NB4 (cell line): ENCODE measurements around the gene DMKN.

Experiments used
- DNase-seq: peaks from one replicate; pipeline ENCODE4 v3.0.0; 2010; ENCODE audit warnings: low read depth
- H3K4me3 ChIP-seq: one replicate; pipeline ENCODE4 v1.5.1; 2011; ENCODE audit warnings: mild to moderate bottlenecking, low read depth, low read length, moderate library complexity
- CTCF ChIP-seq: IDR thresholded peaks from one replicate; pipeline ENCODE4 v1.5.1; 2012; ENCODE audit warnings: low read depth, low read length
- MAX ChIP-seq: IDR thresholded peaks from 2 replicates; pipeline ENCODE4 v1.6.1; 2011; ENCODE audit warnings: low read depth, low read length
- MYC ChIP-seq: IDR thresholded peaks from 2 replicates; pipeline ENCODE4 v1.6.1; 2011; ENCODE audit warnings: low read depth, low read length
- POLR2A ChIP-seq: IDR thresholded peaks from 2 replicates; pipeline ENCODE4 v1.6.1; 2011; ENCODE audit warnings: mild to moderate bottlenecking; ENCODE audit not compliant: insufficient read length; ENCODE audit errors: extremely low read depth

The DMKN gene

DNA sequence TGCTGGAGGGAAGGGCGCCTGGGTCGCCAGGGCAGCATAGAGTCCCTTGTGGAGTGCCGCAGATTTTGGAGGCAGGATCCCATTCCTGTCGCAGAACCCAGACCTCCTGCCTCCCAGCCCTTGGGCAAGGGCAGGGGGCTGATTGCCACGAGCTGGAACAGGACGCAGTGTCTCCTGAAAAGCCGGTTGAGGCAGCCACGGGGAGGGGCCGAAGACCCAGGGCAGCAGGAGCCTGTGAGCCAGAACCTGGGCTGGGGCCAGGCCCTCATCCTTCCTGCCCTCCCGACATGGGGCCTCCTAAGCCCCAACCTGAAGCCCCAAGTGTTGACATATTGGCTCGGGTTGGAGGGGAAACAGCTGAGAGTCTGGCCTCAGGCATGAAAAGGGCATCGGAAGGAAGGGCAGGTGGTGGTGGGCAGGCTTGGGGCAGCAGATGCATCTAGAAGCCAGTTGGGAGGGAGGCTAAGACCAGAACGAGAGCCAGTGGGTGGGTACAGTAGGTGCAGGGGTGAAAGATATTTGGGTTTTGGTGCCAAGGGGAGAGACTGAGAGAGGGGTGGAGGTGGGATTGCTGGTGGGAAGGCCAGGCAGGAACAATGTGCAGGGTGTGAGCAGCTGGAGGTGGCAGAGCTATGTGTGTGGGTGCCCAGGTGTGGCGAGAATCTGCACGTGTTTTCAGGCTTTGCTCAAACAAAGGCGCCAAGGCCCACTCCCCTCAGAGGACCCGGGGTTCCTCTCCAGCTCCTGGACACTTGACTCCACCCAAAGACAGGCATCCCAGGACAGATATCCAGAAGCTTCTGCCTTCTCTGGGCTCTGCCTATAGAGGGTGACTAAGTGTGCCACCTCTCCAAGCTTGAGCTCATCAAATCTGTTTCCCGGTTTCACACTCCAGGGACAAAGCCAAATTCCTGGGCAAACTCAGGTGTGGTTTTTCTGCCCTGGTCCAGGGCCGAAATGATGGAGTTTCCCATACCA, 16.1 kb upstream of the DMKN start:
- TF ChIP-seq MAX (no peak), POLR2A (no peak), MYC (no peak), CTCF (no peak)
- DNase-seq, result no peak
- H3K4me3 ChIP-seq, result no peak overlapping the region

- DNase-seq, result no peak
- no peak within 1 kb of the TSS for H3K4me3 ChIP-seq
- TF ChIP-seq MAX (no peak), POLR2A (no peak), MYC (no peak), CTCF (no peak)
These were observed 15.0 kb upstream of the DMKN start, which contains the start of gene SBSN for GRCh38 chr19:35528218-35529038. SBSN (minus strand) TSS chr19:35528311; CDS start chr19:35528281, 30 bp downstream.

DNA sequence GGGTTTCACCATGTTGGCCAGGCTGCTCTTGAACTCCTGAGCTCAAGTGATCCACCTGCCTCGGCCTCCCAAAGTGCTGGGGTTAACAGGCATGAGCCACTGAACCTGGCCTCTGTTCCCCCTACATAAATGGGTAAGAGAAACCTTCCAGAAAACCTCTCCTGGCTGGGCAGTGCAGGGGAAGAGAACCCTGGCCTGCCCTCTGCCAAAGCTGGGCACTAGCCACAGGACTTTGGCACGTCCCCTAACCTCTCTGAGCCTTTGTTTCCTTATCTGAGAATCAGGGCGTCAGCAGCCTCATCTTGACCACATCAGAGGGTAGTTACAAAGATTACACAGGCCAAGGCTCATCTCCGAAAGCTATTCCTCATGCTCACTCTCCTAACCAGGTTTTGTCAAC, 12.4 kb upstream of the DMKN start:
- H3K4me3 ChIP-seq, result no peak overlapping the region
- TF ChIP-seq POLR2A (no peak), MAX (no peak), CTCF (no peak), MYC (no peak)
- no peak for DNase-seq

GRCh38 chr19:35524181-35524837, 10.9 kb upstream of the DMKN start:
- TF ChIP-seq CTCF (no peak), MAX (no peak), MYC (no peak), POLR2A (no peak)
- no peak for DNase-seq
- H3K4me3 ChIP-seq, result no peak overlapping the region

GRCh38 chr19:35522745-35523327, 9.4 kb upstream of the DMKN start:
- H3K4me3 ChIP-seq, result no peak overlapping the region
- TF ChIP-seq MAX, result no peak
- no peak for TF ChIP-seq POLR2A
- TF ChIP-seq CTCF, result no peak
- no peak for TF ChIP-seq MYC
- DNase-seq, result no peak
